ENCODE data around the gene GPSM1.
"Not testable (repeated sequence)": the region's sequence is repeated elsewhere in the genome, so short reads cannot be mapped to it uniquely, and the experiment has no call there.

The GPSM1 gene

GRCh38 chr9:136345281-136346156, 18.2 kb downstream of the GPSM1 start:
- no peaks in the 10 kb centered on the region for H3K27me3 ChIP-seq (replicated peaks; ENCODE audit: control insufficient read depth, insufficient read depth, low read length)
- H3K9me3 ChIP-seq (ENCODE audit: control insufficient read depth, low read length): no peaks in the 10 kb centered on the region
- DNase-seq (ENCODE audit: low read depth): peak; percentile 34
- H3K4me1 ChIP-seq (ENCODE audit: control insufficient read depth, insufficient read depth, low read length): peaks cover 22% of the 10 kb centered on the region
- H3K4me3 ChIP-seq (ENCODE audit: low read length): peak overlapping the region; percentile 69
- H3K9ac ChIP-seq (ENCODE audit: low read length): peak overlapping the region; percentile 74
- no peaks in the 10 kb centered on the region for H3K36me3 ChIP-seq (ENCODE audit: control insufficient read depth, insufficient read depth, low read length, severe bottlenecking)

- no peaks in the 10 kb centered on the region for H3K36me3 ChIP-seq (ENCODE audit: control insufficient read depth, insufficient read depth, low read length, severe bottlenecking)
- H3K4me3 ChIP-seq (ENCODE audit: low read length): peak overlapping the region; percentile 69
- no peak for DNase-seq (ENCODE audit: low read depth)
- no peaks in the 10 kb centered on the region for H3K27me3 ChIP-seq (replicated peaks; ENCODE audit: control insufficient read depth, insufficient read depth, low read length)
- H3K4me1 ChIP-seq (ENCODE audit: control insufficient read depth, insufficient read depth, low read length): peaks cover 22% of the 10 kb centered on the region
- H3K9ac ChIP-seq (ENCODE audit: low read length): peak overlapping the region; percentile 74
- H3K9me3 ChIP-seq (ENCODE audit: control insufficient read depth, low read length): no peaks in the 10 kb centered on the region
Observed at GRCh38 chr9:136346157-136346481, 18.8 kb downstream of the GPSM1 start.

- H3K4me1 ChIP-seq (ENCODE audit: control insufficient read depth, insufficient read depth, low read length): peaks cover 22% of the 10 kb centered on the region
- H3K9ac ChIP-seq (ENCODE audit: low read length): peak overlapping the region; percentile 74
- H3K36me3 ChIP-seq (ENCODE audit: control insufficient read depth, insufficient read depth, low read length, severe bottlenecking): no peaks in the 10 kb centered on the region
- no peak overlapping the region for H3K4me3 ChIP-seq (ENCODE audit: low read length)
- no peaks in the 10 kb centered on the region for H3K27me3 ChIP-seq (replicated peaks; ENCODE audit: control insufficient read depth, insufficient read depth, low read length)
- no peak for DNase-seq (ENCODE audit: low read depth)
- no peaks in the 10 kb centered on the region for H3K9me3 ChIP-seq (ENCODE audit: control insufficient read depth, low read length)
Observed at GRCh38 chr9:136346927-136347465, 19.7 kb downstream of the GPSM1 start.

- no peaks in the 10 kb centered on the region for H3K9me3 ChIP-seq (ENCODE audit: control insufficient read depth, low read length)
Observed at GRCh38 chr9:136347472-136348256, 20.3 kb downstream of the GPSM1 start.

GRCh38 chr9:136348691-136349090, 21.4 kb downstream of the GPSM1 start:
- no peaks in the 10 kb centered on the region for H3K36me3 ChIP-seq (ENCODE audit: control insufficient read depth, insufficient read depth, low read length, severe bottlenecking)
- no peaks in the 10 kb centered on the region for H3K27me3 ChIP-seq (replicated peaks; ENCODE audit: control insufficient read depth, insufficient read depth, low read length)
- DNase-seq (ENCODE audit: low read depth): no peak
- H3K9ac ChIP-seq (ENCODE audit: low read length): no peak overlapping the region
- H3K4me1 ChIP-seq (ENCODE audit: control insufficient read depth, insufficient read depth, low read length): peaks cover 22% of the 10 kb centered on the region
- no peak overlapping the region for H3K4me3 ChIP-seq (ENCODE audit: low read length)
- no peaks in the 10 kb centered on the region for H3K9me3 ChIP-seq (ENCODE audit: control insufficient read depth, low read length)

More at GRCh38 chr9:136347472-136348256, 20.3 kb downstream of the GPSM1 start:
- Histone ChIP-seq H3K36me3 (ENCODE audit: control insufficient read depth, insufficient read depth, low read length, severe bottlenecking) (no peaks in the 10 kb centered on the region), H3K4me3 (ENCODE audit: low read length) (no peak overlapping the region), H3K9ac (ENCODE audit: low read length) (no peak overlapping the region), H3K27me3 (replicated peaks; ENCODE audit: control insufficient read depth, insufficient read depth, low read length) (no peaks in the 10 kb centered on the region), H3K4me1 (ENCODE audit: control insufficient read depth, insufficient read depth, low read length) (peaks cover 22% of the 10 kb centered on the region)
- DNase-seq (ENCODE audit: low read depth): no peak

GRCh38 chr9:136349546-136349945, 22.2 kb downstream of the GPSM1 start:
- H3K4me1 ChIP-seq (ENCODE audit: control insufficient read depth, insufficient read depth, low read length): peaks cover 22% of the 10 kb centered on the region
- DNase-seq (ENCODE audit: low read depth): no peak
- no peaks in the 10 kb centered on the region for H3K36me3 ChIP-seq (ENCODE audit: control insufficient read depth, insufficient read depth, low read length, severe bottlenecking)
- no peak overlapping the region for H3K4me3 ChIP-seq (ENCODE audit: low read length)
- H3K9me3 ChIP-seq (ENCODE audit: control insufficient read depth, low read length): no peaks in the 10 kb centered on the region
- no peaks in the 10 kb centered on the region for H3K27me3 ChIP-seq (replicated peaks; ENCODE audit: control insufficient read depth, insufficient read depth, low read length)
- no peak overlapping the region for H3K9ac ChIP-seq (ENCODE audit: low read length)

- H3K9ac ChIP-seq (ENCODE audit: low read length): no peak overlapping the region
- H3K9me3 ChIP-seq (ENCODE audit: control insufficient read depth, low read length): no peaks in the 10 kb centered on the region
- H3K27me3 ChIP-seq (replicated peaks; ENCODE audit: control insufficient read depth, insufficient read depth, low read length): no peaks in the 10 kb centered on the region
- DNase-seq (ENCODE audit: low read depth): no peak
- peaks cover 7% of the 10 kb centered on the region for H3K4me1 ChIP-seq (ENCODE audit: control insufficient read depth, insufficient read depth, low read length)
- no peaks in the 10 kb centered on the region for H3K36me3 ChIP-seq (ENCODE audit: control insufficient read depth, insufficient read depth, low read length, severe bottlenecking)
- H3K4me3 ChIP-seq (ENCODE audit: low read length): no peak overlapping the region
Observed at GRCh38 chr9:136351252-136351800, 24.0 kb downstream of the GPSM1 start.

- H3K27me3 ChIP-seq (replicated peaks; ENCODE audit: control insufficient read depth, insufficient read depth, low read length); H3K9ac ChIP-seq (ENCODE audit: low read length); DNase-seq (ENCODE audit: low read depth); H3K36me3 ChIP-seq (ENCODE audit: control insufficient read depth, insufficient read depth, low read length, severe bottlenecking); H3K4me1 ChIP-seq (ENCODE audit: control insufficient read depth, insufficient read depth, low read length); H3K4me3 ChIP-seq (ENCODE audit: low read length); H3K9me3 ChIP-seq (ENCODE audit: control insufficient read depth, low read length): not testable (repeated sequence)
Observed at GRCh38 chr9:136351868-136352267, 24.5 kb downstream of the GPSM1 start.

GRCh38 chr9:136352682-136353081, 25.3 kb downstream of the GPSM1 start:
- Histone ChIP-seq H3K27me3 (replicated peaks; ENCODE audit: control insufficient read depth, insufficient read depth, low read length) (no peaks in the 10 kb centered on the region), H3K4me3 (ENCODE audit: low read length) (no peak overlapping the region), H3K4me1 (ENCODE audit: control insufficient read depth, insufficient read depth, low read length) (peaks cover 4% of the 10 kb centered on the region), H3K9me3 (ENCODE audit: control insufficient read depth, low read length) (no peaks in the 10 kb centered on the region), H3K9ac (ENCODE audit: low read length) (no peak overlapping the region), H3K36me3 (ENCODE audit: control insufficient read depth, insufficient read depth, low read length, severe bottlenecking) (peaks cover 2% of the 10 kb centered on the region)
- DNase-seq (ENCODE audit: low read depth): no peak

- no peak for DNase-seq (ENCODE audit: low read depth)
- H3K9me3 ChIP-seq (ENCODE audit: control insufficient read depth, low read length): no peaks in the 10 kb centered on the region
- H3K27me3 ChIP-seq (replicated peaks; ENCODE audit: control insufficient read depth, insufficient read depth, low read length): no peaks in the 10 kb centered on the region
- no peak overlapping the region for H3K4me3 ChIP-seq (ENCODE audit: low read length)
- peaks cover 2% of the 10 kb centered on the region for H3K36me3 ChIP-seq (ENCODE audit: control insufficient read depth, insufficient read depth, low read length, severe bottlenecking)
- no peak overlapping the region for H3K9ac ChIP-seq (ENCODE audit: low read length)
- H3K4me1 ChIP-seq (ENCODE audit: control insufficient read depth, insufficient read depth, low read length): peaks cover 4% of the 10 kb centered on the region
Observed at GRCh38 chr9:136353088-136353487, 25.7 kb downstream of the GPSM1 start.

All from adipocyte (in vitro differentiated cells).